ENCODE results near the gene GOLGA8O. TPM values are rescaled to one million over a fixed set of nuclear protein-coding genes. Genes with fewer than 3 reads are reported as not detected.
A peak's percentile ranks its signal among the peaks of the same experiment; 100 is the strongest.
"Not testable (repeated sequence)": the region's sequence is repeated elsewhere in the genome, so short reads cannot be mapped to it uniquely, and the experiment has no call there.

The GOLGA8O gene, protein sequence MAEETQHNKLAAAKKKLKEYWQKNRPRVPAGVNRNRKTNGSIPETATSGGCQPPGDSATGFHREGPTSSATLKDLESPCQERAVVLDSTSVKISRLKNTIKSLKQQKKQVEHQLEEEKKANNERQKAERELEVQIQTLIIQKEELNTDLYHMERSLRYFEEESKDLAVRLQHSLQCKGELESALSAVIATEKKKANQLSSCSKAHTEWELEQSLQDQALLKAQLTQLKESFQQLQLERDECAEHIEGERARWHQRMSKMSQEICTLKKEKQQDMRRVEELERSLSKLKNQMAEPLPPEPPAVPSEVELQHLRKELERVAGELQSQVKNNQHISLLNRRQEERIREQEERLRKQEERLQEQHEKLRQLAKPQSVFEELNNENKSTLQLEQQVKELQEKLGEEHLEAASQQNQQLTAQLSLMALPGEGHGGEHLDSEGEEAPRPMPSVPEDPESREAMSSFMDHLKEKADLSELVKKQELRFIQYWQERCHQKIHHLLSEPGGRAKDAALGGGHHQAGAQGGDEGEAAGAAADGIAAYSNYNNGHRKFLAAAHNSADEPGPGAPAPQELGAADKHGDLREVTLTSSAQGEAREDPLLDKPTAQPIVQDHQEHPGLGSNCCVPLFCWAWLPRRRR
- total RNA-seq = 9.9 TPM

DNA sequence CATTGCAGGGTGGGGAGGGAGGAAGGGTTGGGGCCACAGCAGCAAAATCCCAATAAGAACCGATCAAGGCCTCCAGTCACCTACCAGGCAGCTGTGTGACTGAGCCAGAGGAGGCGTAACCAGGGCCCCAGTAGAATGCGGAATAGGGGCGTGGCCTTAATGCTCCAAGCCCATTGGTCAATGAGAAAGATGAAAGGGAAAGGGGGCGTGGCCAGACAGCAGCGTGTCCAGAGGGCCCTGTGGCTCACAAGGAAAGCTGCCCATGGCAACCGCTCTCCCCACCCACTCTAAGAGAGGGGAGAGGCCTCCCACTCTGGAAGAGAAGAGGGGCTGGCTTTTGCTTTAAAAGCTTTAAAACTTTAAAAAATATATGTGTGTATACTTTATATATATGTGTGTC, at the start of gene GOLGA8O:
Gene GOLGA8O (minus strand): TSS at position 101 of the 400 bp plus-strand sequence. CDS start 98 bp downstream, at position 3.
- intact Hi-C loops (cut with DNase I); ATAC-seq; DNase-seq (ENCODE audit: low spot score): not testable (repeated sequence)

DNA sequence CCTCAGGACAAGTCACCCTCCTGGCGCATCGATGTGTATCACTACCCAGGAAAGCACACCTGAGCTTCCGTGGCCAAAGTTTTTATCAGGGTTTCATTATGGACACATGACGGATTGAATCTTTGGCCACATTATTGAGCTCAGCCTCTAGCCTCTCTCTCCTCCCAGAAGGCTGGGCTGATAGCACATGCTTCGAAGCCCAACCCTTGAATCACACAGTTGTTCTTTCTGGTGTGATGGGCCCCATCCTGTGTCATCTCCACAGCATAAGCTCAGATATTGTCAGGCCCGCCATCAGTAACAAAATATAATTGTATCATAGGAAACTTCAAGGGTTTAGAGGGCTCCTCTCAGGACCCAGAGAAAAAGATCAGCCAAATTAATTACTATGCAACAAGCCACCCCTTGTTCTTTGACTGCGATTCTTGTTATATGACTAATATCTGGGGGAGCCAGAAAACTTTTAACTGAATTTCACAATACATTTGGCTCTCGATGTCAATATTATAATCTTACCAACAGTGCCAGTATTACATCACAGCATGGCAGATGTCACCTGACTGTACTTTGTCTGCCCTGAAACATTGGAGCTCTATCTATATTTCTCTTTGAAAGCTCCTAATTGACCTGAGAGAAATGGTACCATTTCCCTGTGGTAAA, 48.8 kb upstream of the GOLGA8O start:
- DNase-seq (ENCODE audit: low spot score); intact Hi-C loops (cut with DNase I): not testable (repeated sequence)
- ATAC-seq = peak; percentile 78

DNA sequence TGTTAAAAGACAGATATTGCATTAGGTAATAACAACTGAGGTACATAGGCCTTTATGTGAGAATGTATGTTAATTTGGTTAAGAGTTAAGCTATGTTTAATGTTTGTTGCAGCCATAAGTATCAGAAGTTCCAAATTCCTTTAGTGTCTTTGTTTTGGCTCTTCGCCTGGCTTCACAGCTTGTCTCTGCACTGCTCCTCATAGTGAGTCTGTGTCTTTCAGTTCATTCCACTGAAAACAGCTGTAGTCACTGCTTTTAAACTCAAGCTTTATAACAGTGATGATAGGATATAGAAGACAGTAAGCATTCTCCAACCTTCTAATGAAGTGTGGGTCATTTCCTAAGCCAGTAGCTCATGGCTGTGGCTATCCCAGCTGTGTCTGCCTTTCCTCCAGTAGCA, 47.5 kb upstream of the GOLGA8O start:
- ATAC-seq = peak; percentile 12
- intact Hi-C loops (cut with DNase I); DNase-seq (ENCODE audit: low spot score): not testable (repeated sequence)

DNA sequence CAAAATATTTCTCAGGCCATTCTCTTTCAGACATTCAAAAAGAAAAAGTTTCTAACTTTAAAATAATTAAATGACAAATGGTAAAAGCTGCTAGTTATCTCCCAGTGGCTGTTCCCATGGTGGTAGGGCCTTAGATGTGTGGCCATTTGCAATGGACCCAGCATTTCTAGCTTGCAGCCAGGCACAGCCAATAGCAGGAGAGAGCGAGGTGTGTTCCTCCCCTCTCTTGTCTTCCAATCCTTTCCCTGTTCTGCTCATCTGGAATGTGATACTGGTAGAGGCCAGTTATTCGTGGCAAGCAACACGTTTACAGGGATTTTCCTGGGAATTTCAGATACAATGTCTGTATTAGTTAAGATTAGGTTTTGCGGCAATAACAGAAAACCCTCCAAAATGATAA, 37.3 kb upstream of the GOLGA8O start:
- ATAC-seq; intact Hi-C loops (cut with DNase I); DNase-seq (ENCODE audit: low spot score): not testable (repeated sequence)

DNA sequence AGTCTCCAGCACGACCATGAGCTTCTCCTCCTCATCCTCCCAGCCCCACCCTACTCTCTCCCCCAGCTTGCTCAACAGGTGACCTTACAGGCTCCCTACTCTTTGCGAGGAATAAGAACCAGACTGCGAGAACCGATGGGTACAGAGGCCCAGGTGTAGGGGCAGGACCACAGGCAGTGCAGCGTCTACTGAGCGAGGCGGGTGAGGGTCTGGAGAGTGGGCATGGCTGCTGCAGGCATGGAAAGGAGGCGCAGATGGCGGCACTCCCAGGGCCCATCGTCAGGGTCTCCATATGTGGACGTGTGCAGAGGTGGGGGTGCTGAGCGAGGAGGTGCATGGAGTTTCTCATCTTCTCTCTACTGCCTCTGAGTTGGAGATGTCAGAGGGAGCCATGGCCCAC, 31.0 kb upstream of the GOLGA8O start:
- DNase-seq (ENCODE audit: low spot score); intact Hi-C loops (cut with DNase I); ATAC-seq: not testable (repeated sequence)

DNA sequence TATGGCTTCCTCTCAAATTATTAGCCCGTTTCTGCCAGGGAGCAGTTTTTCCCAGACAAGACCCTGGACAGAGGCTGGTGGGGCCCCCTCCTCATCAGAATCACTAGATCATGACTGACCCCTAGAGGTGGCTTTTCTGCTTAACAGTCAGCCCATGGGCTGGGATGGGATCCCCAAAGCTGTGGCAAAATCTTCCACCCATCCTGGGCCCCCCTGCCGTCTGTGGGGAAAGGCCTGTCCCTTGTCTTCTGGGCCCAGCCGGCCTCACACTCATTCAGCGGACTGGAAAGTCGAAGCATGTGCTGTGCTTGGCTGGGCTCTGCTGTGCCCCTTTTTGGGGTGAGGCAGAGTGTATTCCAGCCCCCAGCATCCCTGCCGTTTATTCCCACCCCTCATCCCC, 27.9 kb upstream of the GOLGA8O start:
- intact Hi-C loops (cut with DNase I); ATAC-seq: not testable (repeated sequence)
- peak; percentile 38 for DNase-seq (ENCODE audit: low spot score)

DNA sequence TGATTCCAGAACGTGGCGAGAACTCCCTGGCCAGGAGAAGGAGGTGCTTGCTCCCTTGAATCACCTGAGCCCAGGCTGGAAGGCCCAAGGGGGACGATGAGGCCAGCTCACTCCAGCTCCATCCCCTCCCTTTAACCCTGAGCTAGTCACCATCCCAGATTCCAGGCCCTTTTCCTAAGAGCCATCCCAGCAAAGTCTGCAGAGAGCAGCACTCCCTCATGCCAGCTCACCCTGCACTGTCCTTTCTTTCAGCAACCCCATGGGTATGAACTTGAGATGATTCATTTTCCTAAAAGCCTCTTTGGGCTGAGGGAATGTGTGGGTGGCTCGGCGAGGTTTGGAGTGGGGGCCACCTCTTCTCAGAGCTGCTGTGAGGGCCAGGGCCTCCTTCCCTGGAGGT, 26.2 kb upstream of the GOLGA8O start:
- DNase-seq (ENCODE audit: low spot score); ATAC-seq; intact Hi-C loops (cut with DNase I): not testable (repeated sequence)

DNA sequence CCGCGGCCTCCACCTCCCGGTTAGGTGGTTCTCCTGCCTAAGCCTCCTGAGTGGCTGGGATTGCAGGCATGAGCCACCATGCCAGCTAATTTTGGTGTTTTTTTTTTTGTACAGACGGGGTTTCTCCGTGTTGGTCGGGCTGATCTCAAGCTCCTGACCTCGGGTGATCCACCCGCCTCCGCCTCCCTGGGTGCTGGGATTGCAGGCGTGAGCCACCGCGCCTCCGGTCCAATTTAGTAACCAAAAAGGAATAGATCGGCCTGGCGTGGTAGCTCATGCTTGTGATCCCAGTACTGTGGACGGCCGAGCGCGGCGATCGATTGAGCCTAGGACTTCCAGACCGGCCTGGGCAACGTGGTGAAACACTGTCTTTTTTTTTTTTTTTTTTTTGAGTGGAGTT, 12.6 kb upstream of the GOLGA8O start:
- intact Hi-C loops (cut with DNase I); ATAC-seq; DNase-seq (ENCODE audit: low spot score): not testable (repeated sequence)

DNA sequence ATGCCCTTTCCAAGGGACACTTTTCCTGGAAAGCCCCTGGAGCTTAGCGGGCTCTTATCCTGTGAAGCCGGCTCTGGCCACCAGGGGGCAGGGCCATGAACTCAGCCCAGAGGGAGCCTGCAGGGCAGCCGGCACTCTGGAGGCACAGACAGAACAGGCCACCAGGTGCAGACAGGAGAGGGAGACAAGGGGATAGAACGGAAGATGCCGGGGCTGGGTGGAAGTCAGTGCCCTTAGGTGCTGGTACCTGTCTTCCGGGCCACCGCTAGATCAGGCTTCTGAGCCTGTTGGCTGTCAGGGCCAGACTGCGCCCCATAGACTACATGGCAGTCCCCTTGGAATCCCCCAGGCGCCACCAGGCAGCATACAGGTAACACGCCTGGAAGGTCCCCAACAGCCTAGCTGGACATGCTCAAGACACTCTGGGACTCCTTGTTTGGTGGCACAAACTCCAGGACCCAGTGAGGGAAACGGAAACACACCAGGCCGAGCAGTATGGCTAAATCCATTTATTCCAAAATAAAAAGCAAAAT, 14.9 kb downstream of the GOLGA8O start:
- intact Hi-C loops (cut with DNase I); ATAC-seq; DNase-seq (ENCODE audit: low spot score): not testable (repeated sequence)

DNA sequence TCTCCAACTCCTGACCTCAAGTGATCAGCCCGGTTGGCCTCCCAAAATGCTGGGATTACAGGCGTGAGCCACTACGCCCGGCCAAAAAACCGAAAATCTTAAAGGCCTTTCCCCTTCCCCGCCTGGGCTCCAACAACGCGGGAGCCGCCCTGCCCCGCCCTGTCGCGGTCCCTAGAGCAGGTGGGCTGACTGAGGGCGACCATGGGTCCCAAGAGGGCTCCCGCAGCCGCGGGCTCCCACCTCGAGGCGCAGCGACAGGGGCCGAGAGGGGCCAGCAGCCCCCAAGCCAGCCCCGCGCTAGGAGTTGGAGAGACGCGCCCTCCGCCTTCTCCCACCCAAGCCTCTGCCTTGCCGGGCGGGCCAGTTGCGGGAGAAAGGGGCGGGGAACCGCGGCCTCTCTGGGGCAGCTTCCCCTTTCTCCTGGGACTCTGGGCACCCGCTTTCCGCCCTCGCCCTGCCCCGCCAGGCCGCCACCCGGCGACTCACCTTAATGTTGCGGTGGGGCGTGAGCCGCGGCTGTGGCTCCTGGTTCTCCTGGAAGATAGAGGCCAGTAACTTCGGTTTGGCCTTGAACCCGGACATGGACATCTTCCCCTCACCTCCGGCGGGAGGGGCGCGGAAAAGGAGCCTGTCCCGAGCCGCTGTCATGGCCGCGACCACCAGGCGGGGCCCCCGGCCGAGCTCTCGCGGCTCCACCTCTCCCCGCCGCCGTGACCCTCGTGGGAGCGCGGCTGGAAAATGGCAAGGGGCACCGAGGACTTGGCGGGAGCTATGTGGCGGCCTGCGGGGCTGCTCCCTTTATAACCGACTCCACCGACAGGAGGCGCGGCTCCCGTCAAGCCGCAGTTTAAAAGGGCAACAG, 21.1 kb downstream of the GOLGA8O start:
- DNase-seq (ENCODE audit: low spot score); intact Hi-C loops (cut with DNase I): not testable (repeated sequence)
- peak; percentile 77 for ATAC-seq

DNA sequence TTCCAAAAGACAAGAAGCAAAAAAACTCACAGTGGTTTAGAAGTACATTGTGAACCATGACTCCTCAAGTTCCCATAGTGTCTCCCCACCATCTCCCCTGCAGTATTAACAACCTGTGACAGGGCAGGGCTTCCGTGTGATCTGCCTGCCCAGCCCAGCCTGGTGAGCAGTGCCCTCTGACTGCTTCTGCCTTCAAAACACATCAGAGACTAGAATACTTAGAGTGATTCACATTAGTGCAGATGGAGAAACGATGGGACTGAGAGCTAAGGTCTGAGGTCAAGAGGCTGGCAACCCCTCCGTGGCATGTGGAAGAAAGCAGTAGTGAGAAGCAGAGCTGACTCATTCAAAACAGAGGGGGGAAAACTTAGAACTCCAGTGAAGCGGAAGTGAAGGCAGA, 27.8 kb downstream of the GOLGA8O start:
- intact Hi-C loops (cut with DNase I); ATAC-seq; DNase-seq (ENCODE audit: low spot score): not testable (repeated sequence)

DNA sequence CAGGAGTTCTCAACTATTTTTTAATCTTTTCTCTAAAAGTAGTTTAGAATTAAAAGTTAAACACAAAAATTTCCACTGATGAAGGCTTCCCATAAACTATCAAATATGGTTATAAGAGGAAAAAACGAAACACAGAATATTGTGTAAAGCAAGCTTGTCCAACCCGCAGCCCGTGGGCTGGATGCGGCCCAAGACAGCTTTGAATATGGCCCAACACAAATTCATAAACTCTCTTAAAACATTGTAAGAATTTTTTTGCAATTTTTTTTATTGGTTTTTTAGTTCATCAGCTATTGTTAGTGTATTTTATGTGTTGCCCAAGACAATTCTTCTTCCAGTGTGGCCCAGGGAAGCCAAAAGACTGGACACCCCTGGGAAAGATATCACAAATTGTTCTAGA, 28.9 kb downstream of the GOLGA8O start:
- DNase-seq (ENCODE audit: low spot score) (peak; percentile 65), ATAC-seq (peak; percentile 83)
- intact Hi-C loops (cut with DNase I) = not testable (repeated sequence)

DNA sequence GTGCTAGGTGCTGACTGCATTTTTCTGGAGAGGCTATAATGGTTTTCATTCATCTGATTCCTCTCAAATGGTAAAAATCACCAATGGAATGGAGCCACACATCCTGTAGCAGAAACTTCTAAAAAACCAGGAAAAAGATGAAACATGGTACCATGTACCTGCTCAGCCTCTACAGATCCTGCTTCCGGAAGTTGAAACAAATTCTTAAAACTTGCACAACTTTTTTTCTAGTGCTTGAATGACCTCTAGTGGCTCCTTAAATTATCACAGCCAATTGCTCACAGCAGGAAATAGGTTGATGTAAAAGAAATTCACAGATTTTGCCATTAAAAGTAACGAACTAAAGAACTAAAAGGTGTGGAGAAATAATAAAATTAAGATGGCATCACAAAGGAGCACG, 47.5 kb downstream of the GOLGA8O start:
- ATAC-seq; intact Hi-C loops (cut with DNase I): not testable (repeated sequence)

DNA sequence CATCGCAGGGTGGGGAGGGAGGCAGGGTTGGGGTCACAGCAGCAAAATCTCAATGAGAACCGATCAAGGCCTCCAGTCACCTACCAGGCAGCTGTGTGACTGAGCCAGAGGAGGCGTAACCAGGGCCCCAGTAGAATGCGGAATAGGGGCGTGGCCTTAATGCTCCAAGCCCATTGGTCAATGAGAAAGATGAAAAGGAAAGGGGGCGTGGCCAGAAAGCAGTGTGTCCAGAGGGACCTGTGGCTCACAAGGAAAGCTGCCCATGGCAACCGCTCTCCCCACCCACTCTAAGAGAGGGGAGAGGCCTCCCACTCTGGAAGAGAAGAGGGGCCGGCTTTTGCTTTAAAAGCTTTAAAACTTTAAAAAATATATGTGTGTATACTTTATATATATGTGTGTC, 52.2 kb downstream of the GOLGA8O start, which contains the start of gene GOLGA8K:
Gene GOLGA8K (minus strand): TSS at position 101 of the 400 bp plus-strand sequence. CDS start 98 bp downstream, at position 3.
- ATAC-seq; DNase-seq (ENCODE audit: low spot score); intact Hi-C loops (cut with DNase I): not testable (repeated sequence)

More for the DNA sequence above, 47.5 kb downstream of the GOLGA8O start:
- not testable (repeated sequence) for DNase-seq (ENCODE audit: low spot score)

DNA sequence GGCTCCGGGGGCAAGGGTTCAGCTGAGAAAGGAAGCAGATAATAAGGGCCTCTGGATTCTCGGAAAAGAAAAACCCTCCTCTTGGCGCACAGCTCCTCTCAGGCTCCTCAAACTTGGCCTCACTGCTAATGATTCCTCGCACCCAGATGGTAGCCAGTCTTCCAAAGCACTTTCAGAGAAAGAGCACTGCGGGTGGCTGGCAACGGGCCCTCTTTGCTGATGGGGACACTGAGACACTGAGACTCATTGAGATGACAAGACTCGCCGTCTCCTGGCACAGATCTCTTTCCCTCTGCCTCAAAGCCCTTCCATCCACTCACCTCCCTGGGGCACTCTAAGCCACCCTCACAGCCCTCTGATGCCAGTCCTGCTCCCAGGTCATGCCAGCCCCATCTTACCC, 58.9 kb downstream of the GOLGA8O start:
- intact Hi-C loops (cut with DNase I); DNase-seq (ENCODE audit: low spot score); ATAC-seq: not testable (repeated sequence)

Measured in sciatic nerve (tissue), 2 donors.